SK-N-MC (cell line): ENCODE data around the gene EVX1.

ENCODE experiments used
- EZH2 ChIP-seq: fragments of 200-600 bp; sonication (generic); IDR thresholded peaks from one replicate; pipeline ENCODE4 v1.6.1; 2017; ENCODE audit warnings: antibody characterized with exemption
- POLR2AphosphoS5 ChIP-seq: IDR thresholded peaks from 2 replicates; pipeline ENCODE4 v1.6.1; 2012; ENCODE audit warnings: mild to moderate bottlenecking, low read depth, low read length, borderline replicate concordance

DNA sequence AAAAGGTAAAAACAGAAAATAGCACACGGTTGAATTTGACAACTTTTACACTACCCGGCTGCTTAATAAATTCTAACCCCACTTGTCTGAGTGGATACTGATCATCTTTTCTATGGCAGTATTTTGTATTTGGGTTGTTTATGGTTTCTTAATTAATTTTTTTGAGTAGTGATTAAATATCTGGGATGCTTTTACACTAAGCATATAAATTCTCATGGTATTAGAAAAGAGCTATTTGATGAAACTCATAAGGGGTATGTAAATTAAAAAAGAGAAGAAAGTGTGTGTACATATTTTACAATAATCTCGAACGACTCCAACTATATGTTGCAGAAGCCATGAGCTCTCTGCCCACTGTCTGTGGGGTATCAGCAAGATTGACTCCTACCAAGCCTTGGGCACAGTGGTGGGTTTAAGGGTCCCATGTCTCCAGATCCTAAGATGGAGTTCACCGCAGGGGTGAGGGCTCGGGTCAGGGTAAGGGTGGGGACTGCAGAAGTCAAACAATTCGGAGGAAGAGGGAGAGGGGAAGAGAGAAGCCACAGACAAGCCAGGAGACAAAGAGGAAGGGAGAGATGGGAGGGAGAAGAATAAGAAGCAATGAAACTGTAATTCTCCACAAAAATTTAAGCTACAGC, 35.1 kb upstream of the EVX1 start:
- no peak for TF ChIP-seq EZH2
- TF ChIP-seq POLR2AphosphoS5 = no peak
